ENCODE measurements around the gene PITPNC1.
"Not testable (repeated sequence)": the region's sequence is repeated elsewhere in the genome, so short reads cannot be mapped to it uniquely, and the experiment has no call there.

The PITPNC1 gene

DNA sequence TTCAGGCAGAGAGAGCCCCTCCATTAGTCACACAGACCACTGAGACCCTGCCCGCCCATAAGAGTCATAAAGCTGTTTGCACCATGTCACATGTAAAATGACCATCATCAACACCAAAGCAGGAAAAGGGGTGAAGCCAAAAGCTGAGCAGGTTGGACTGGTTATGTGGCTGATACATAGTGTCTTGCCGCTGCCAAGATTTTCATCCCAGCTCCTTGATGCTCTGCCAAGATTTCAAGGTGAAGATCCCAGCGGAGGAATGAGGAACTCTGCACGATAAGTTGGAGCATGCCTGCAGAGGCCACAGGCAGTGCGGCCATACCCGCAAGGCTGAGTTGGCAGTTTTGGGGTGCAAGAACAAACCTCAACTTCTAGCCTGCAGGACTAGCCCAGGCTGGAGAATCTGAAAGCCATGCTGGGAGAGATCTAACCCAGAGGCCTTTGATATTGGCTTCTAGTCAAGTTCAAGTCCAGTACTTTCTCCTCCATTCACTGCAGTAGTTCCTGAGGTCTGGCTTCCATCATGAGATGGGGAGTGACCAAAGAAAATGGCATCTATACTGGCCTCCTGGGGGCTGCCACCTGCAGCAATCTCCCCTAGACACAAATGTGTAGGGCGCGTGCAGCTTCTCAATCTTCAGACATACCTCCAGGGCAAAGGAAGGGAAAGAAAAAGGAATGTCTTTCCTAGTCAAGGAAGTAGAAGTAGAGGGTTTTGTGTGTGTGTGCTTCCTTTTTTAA is 261.0 kb downstream of the PITPNC1 start:
- in situ Hi-C loops (cut with MboI; ENCODE audit: low sequenced_read_pairs): no loop called here

DNA sequence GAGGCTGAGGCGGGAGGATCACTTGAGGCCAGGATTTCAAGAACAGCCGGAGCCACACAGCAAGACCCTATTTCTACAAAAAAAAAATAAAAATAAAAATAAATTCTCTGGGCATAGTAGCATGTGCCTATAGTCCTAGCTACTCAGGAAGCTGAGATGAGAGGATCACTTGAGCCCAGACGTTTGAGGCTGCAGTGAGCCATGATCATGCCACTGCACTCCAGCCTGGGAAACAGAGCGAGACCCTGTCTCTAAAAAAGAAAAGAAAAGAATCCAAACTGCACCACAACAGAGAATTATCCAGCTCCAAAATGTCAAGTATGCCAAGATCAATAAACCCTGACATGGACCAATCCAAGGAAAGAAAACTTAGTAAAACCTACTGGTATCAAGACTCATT is 261.8 kb downstream of the PITPNC1 start:
- in situ Hi-C loops (cut with MboI; ENCODE audit: low sequenced_read_pairs): no loop called here

DNA sequence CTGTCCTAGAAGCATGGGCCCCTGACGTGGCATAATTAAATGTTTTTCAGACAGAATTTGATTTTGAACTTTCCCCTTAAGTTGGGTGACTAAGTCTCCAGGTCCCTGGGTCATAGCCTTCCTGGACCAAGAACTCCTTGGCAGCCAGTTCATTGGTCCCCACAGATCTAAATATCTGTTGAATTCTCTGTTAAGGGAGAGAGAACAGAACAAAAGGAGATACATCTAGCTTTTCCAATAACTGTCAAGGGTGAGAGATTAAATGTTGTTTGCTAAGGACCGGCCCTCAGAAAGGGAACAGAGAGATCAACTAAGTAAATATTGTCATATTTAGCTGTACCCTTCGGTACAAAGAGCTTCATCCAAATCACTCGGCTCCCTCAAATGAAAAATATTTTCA is 262.5 kb downstream of the PITPNC1 start:
- in situ Hi-C loops (cut with MboI; ENCODE audit: low sequenced_read_pairs): no loop called here

DNA sequence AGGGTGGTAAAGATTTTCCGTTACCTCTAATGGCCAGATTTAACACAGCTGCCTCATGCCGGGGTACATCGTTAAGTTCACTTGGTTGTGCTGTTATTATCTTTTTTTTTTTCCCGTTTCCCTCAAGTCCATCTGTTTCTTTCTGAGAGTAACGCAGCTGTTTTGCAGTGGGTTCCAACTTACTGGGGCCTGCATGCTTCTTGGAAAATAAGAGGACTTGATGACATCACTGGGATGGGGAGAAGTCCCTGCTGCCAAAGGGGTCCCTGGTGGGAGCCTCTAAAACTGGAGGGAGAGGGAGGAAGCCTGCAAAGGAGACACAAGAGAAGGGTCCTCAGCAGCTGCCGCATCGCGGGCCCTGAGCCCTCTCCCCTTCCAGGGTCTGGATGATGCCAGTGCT is 262.9 kb downstream of the PITPNC1 start:
- in situ Hi-C loops (cut with MboI; ENCODE audit: low sequenced_read_pairs): no loop called here

DNA sequence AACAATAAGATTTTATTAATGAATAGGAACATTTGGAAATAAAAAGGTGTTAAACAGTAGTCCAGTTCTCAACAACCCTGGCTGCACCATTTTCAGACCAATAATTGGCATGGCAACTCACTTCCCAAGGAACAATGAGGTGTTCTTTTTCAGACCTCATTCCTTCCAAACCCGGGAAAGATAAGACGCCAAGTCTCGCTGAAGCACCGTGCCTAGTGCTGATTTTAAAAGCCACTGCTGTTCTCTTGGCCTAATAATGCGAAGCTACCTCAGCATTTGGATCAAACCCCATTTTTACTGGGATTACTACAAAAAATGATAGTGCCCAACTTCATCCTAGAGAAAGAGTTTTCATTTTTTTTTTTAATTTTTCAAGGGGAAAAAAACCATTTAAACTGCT is 265.4 kb downstream of the PITPNC1 start:
- in situ Hi-C loops (cut with MboI; ENCODE audit: low sequenced_read_pairs): no loop called here

DNA sequence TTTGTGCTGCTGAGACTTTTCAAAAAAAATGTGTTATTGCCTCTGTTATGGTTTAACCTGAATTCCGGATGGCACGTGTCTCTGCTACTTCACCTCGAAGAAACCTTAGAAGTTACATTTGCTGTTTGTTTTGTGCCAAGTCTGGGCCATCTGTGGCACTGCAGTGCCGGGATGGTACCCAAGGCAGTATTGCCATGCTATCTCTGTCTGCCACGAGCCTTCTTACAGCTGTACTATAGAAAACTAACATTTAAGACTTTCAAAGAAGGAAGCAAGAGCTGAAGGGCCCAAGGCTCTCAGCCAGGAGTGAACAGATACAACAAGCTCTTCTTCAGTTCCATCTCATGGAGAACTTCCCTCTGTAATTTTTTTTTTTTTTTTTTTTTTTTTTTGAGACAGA is 267.0 kb downstream of the PITPNC1 start:
- in situ Hi-C loops (cut with MboI; ENCODE audit: low sequenced_read_pairs): no loop called here

DNA sequence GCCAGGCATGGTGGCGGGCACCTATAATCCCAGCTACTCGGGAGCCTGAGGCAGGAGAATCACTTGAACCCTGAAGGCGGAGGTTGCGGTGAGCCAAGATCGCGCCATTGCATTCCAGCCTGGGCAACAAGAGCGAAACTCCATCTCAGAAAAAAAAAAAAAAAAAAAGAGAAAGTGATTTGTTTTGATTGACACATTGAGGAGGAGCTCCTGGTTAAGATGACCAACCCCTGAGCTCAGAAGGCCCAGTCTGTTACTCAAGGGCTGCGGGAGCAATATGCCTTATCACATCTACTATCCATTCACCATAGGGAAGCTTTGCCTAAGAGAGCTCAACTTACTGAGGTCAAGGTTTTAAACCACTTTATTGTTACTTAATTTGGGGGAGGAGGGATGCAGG is 268.1 kb downstream of the PITPNC1 start:
- in situ Hi-C loops (cut with MboI; ENCODE audit: low sequenced_read_pairs): not testable (repeated sequence)

DNA sequence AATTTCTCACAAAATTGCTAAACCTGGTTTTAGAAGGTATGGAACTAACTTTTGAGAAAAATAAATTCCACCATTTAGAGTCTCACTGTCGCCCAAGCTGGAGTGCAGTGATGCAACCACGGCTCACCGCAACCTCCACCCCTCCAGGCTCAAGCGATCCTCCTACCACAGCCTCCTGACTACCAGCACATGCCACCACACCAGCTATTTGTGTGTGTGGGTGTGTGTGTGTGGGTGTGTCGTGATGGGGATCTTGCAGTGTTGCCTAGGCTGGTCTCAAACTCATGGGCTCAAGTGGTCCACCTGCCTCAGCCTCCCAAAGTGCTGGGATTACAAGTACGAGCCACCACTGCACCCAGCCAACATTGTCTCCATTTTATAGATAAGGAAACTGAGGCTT is 269.4 kb downstream of the PITPNC1 start:
- in situ Hi-C loops (cut with MboI; ENCODE audit: low sequenced_read_pairs): no loop called here

DNA sequence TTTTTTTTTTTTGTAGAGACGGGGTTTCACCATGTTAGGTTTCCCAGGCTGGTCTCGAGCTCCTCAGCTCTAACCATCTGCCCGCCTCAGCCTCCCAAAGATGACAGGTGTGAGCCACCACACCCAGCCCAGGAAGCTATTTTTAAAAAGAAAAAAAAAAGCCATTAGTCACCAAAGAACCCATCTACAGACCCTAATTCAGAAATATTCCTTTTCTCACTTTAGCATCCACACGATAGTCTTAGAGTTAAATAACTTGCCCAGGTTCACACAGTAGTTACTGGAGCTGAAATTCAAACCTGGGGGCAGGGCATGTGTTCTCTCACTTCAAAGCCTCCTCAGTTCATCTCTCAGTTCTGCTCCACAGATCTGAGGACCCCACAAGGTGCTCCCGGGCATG is 270.4 kb downstream of the PITPNC1 start:
- in situ Hi-C loops (cut with MboI; ENCODE audit: low sequenced_read_pairs): no loop called here

DNA sequence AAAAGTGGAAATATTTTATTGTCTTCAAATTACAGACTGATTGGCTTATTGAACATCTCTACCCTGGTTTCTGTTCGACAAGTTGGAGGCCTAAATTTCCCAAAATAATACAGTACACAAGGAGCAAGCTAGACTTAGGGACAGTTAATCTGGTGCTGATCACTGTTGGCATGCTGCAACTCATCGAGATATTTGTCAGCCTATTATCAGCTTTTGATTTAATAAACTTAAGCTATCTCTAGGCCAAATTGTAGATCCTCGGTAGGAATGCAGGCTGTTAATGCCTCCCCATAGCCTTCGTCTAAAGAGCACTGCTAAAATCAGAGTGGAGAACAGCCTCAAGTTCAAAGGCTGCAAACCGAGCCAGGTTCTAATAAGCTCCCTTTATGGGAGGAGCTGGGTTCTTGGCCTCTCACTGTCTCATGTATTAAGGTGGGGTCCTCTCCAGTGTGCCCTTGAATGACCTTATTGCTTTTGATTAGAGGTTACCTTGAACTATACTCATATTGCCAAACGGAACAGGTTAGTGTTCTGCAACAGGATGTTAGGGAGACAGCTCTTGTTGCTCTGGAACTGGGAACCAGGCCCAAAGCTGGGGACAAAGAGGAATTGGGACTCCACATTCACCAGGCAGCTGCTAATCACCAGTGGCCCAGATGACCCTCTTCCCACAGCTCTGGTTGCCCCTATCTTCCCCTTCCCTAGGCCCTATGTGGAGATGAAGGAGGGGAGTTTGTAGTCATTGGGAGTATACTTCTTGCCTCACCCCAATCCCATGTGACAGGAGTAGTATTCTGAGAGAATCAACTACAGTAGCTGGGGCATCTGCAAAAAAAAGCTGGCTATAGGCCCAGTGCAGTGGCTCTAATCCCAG is 271.2 kb downstream of the PITPNC1 start:
- in situ Hi-C loops (cut with MboI; ENCODE audit: low sequenced_read_pairs): no loop called here

DNA sequence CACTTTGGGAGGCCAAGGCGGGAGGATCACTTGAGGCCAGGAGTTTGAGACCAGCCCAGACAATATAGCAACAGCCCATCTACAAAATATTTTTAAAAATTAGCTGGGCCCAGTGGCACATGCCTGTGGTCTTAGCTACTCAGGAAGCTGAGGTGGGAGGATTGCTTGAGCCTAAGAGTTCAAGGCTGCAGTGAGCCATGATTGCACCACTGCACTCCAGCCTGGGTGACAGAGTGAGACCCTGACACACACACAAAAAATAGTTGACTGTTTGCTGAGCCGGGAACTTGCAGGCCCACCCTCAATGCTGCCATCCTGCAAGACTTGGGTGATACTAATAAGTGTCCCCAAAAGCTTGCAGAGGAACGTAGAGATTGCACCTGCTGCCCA is 271.8 kb downstream of the PITPNC1 start:
- in situ Hi-C loops (cut with MboI; ENCODE audit: low sequenced_read_pairs): not testable (repeated sequence)

DNA sequence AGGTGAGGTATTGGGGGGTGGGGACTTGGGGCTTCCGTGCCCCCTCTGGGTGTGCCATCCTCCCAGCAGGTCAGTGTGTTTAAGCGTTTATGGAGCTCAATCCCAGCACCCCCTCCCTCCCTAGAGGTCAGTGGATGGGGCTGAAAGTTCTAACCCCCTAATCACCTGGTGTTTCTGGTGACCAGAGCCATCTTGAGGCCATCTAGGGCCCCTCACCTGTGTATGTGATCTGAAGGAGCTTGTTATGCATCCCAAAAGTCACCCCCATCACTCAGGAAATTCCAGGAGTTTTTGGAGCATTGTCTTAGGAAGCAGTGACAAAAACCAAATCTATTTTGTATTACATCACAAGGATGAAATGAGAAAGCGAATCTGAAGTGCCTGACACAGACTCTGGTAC is 272.8 kb downstream of the PITPNC1 start:
- in situ Hi-C loops (cut with MboI; ENCODE audit: low sequenced_read_pairs): no loop called here

DNA sequence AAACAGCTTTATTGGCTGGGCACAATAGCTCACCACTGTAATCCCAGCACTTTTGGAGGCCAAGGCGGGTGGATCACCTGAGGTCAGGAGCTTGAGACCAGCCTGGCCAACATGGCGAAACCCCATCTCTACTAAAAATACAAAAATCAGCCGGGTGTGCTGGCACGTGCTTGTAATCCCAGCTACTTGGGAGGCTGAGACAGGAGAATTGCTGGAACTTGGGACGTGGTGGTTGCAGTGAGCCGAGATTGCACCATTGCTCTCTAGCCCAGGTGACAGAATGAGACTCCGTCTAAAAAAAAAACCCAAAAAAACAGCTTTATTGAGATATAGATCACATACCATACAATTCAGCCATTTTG is 274.1 kb downstream of the PITPNC1 start:
- in situ Hi-C loops (cut with MboI; ENCODE audit: low sequenced_read_pairs): not testable (repeated sequence)

DNA sequence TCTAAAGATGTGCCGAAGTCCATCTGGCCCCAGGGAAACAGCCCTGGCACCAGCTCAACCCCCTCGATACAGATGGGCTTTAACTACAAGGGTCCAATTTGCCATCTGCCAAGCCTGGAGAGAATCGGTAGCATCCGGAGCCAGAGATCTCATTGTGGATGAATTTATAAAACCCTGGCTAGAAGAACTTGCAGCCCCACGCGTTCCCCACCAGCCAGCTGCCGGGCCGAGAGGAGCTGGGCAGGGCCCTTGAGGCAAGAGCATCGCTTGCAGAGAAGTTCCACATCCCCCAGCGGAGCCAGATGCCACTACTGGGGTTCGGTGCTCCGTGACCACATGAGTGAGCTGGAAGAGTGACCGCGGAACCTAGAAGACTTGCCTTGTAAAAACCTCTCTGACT is 275.4 kb downstream of the PITPNC1 start:
- in situ Hi-C loops (cut with MboI; ENCODE audit: low sequenced_read_pairs): no loop called here

DNA sequence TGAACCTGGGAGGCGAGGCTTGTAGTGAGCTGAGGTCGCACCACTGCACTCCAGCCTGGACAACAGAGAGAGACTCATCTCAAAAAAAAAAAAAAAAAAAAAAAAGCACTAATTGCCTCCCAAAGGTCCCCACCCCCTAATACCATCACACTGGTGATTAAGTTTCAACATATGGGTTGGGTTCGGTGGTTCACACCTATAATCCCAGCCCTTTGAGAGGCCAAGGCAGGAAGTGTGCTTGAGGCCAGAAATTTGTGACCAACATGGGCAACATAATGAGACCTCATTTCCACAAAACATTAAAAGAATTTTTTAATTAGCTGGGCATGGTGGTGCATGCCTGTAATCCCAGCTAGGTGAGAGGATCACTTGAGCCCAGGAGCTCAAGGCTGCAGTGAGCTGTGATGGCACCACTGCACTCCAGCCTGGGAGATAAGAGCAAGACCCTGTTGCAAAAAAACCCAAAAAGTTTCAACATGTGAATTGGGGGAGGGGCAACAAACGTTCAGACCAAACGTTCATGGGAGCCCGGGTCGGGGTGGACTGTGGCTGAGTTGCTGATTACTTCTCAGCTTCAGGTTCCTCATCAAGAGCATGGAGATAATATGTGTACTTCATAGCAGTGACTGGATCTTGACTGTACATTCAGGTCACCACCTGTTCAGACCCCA is 278.5 kb downstream of the PITPNC1 start:
- in situ Hi-C loops (cut with MboI; ENCODE audit: low sequenced_read_pairs): no loop called here

DNA sequence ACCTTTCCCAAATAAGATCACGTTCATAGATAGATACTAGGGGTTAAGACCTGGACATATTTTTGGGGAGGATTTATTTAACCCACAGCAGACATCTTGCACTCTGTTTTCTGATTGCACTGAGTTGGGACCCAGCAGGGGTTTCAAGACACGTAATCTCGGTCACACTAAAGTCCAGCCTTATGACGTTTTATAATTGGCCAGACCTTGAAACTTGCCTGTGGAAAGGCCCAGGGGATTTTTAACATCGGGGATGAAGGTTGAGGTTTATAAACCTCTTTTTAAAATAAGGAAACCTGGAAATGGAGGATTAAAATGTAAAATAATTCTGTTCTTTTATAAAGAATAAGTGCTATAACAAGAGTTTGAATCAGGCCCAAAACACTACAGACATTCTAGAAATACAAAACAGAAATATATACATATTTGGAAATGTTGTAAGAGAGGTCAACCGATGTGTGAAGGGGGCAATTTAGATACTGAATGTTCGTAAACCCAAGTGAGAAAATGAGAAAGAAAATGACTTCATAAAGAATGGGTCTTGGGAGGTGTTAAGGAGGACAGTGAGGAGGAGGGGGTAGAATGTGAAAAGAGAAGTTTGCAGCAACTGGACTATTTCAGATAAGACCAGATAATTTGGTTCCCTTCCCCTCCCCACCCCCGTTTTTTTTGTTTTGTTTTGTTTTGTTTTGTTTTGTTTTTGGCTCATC is 279.6 kb downstream of the PITPNC1 start:
- in situ Hi-C loops (cut with MboI; ENCODE audit: low sequenced_read_pairs): no loop called here

DNA sequence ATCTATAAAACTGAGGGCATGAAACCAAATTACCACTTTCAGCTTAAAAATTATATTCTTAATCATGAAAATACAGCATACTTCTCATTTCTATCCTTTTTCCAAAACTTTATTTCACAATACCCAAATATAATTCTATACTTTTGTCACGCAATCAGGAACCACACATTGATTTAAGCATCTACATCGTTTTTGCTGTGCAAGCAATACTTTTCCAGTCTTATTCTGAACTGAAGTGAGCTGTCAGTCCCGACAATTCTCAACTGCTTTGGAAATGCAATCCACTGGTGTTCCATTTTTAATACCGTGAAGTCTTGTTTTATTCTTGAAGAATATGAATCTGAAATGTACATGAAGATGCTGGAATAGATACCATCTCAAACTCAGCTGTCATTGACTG is 280.5 kb downstream of the PITPNC1 start:
- in situ Hi-C loops (cut with MboI; ENCODE audit: low sequenced_read_pairs): no loop called here

DNA sequence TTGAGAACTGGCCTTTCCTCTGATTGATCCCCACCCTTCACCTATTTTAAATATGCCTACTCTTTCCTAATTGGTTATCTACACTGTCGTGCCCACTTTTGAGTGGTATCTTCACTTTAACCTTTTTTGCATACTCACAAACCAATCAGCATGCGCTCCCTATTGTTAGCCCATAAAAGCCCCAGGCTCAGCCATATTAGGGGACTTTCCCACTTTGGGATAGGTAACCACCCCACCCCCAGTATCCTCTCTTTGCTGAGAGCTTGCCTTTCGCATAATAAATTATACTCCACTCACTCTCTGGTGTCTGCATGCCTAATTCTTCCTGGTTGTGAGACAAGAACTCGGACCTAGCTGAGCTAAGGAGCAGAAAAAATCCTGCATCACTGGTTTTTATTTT is 281.2 kb downstream of the PITPNC1 start:
- in situ Hi-C loops (cut with MboI; ENCODE audit: low sequenced_read_pairs): no loop called here

DNA sequence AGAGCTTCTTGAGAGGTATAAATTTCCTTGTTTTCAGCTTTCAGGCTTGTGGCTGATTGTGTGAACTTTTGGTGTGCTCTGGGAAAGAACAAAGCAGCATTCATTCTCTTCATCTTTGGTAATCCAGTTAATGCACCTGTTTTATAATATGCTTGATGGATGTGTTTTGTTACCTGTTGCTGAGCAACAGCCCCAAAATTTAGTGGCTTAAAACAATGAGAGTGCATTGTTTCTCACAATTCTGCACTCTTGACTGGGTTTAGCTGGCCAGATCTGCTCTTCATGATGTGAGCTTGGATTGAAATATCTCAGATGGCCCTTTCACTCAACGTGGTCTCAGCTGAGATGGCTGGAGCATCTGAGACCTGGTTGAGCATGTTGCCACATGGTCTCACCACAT is 281.9 kb downstream of the PITPNC1 start:
- in situ Hi-C loops (cut with MboI; ENCODE audit: low sequenced_read_pairs): no loop called here

DNA sequence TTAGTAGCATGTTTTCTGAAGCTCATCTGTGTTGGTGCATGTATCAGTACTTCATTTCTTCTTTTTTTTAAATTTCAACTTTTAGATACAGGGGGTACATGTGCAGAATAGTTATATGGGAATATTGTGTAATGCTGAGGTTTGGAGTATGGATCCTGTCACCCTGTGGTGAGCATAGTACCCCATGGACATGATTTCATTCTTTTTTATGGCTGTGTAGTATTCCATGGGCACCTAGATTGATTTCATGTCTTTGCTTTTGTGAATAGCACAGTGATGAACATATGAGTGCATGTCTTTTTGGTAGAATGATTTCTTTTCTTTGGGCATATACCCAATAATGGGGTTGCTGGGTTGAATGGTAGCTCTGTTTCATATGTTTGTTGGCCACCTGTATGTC is 285.6 kb downstream of the PITPNC1 start:
- in situ Hi-C loops (cut with MboI; ENCODE audit: low sequenced_read_pairs): no loop called here

DNA sequence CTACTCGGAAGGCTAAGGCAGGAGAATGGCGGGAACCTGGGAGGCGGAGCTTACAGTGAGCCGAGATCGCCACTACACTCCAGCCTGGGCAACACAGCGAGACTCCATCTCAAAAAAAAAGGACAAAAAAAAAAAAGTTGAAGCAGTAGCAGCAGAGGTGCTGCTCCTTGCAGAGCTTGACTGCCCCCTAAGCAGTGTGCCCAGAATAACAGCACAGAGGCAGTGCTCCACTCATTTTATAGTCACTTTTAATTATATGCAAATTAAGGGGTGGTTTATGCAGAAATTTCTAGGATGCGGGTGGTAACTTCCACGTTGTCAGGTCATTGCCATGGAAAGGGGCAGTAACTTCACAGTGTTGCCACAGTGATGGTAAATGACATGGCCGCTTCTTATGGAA is 286.4 kb downstream of the PITPNC1 start:
- in situ Hi-C loops (cut with MboI; ENCODE audit: low sequenced_read_pairs): no loop called here

Measured in HL-60/S4 treated with phorbol 12-myristate 13-acetate at 8.2 ng/mL for 4 days and 3 days (cell line).